ENCODE measurements around the gene MRPS10. TPM values are rescaled to one million over a fixed set of nuclear protein-coding genes. Genes with fewer than 3 reads are reported as not detected.

Gene MRPS10
- polyA plus RNA-seq, 3 donors, result 9.2 to 33.0 (median 31.4) TPM

- no peak for DNase-seq
- no peak overlapping the region for H2AFZ ChIP-seq (ENCODE audit: insufficient read depth, low read depth, low read length, poor library complexity, severe bottlenecking)
- no peak overlapping the region for H3K9ac ChIP-seq (ENCODE audit: insufficient read depth, low read length, poor library complexity, severe bottlenecking)
- peaks cover 75 to 97% of the 10 kb centered on the region in 2 donors for H3K36me3 ChIP-seq (replicated peaks in 1 of 2; ENCODE audit: control insufficient read depth in 1 of 2, insufficient read depth in 2 of 2, low read length in 2 of 2)
- no peak overlapping the region for H3K4me3 ChIP-seq (replicated peaks in 1 of 3; ENCODE audit: low read depth in 2 of 3, low read length in 3 of 3)
- H3K9me3 ChIP-seq (replicated peaks in 1 of 2; ENCODE audit: control insufficient read depth in 1 of 2, insufficient read depth in 1 of 2, low read length in 2 of 2), result no peaks in the 10 kb centered on the region
- H3K27ac ChIP-seq (ENCODE audit: low read depth in 1 of 2, low read length in 2 of 2), result peak overlapping the region in 1 of 2 donors; percentile 7
- no peaks in the 10 kb centered on the region for H4K20me1 ChIP-seq (ENCODE audit: insufficient read depth, low read length)
- no peak overlapping the region for H3K4me3 Mint-ChIP-seq
- H3K36me3 Mint-ChIP-seq, result peaks cover 70 to 93% of the 10 kb centered on the region in 2 donors
- peak overlapping the region in 2 of 7 donors; percentile 23 to 24 for H3K27ac Mint-ChIP-seq
- H3K27me3 Mint-ChIP-seq (ENCODE audit: low read depth in 3 of 3), result peaks cover 0 to 2% (median 0%) of the 10 kb centered on the region in 3 donors
- no peaks in the 10 kb centered on the region for H3K4me1 Mint-ChIP-seq
- H3K79me2 ChIP-seq (ENCODE audit: insufficient read depth, low read length), result no peaks in the 10 kb centered on the region
- H3K4me2 ChIP-seq (replicated peaks; ENCODE audit: extremely low read depth, low read length, poor library complexity, severe bottlenecking), result no peak overlapping the region
- H3K27me3 ChIP-seq (ENCODE audit: control insufficient read depth in 2 of 2, insufficient read depth in 2 of 2, low read length in 2 of 2), result no peaks in the 10 kb centered on the region
- TF ChIP-seq CTCF (IDR thresholded peaks at IDR 0.05), result no peak
- no peaks in the 10 kb centered on the region for H3K4me1 ChIP-seq (ENCODE audit: control insufficient read depth in 1 of 2, insufficient read depth in 2 of 2, low read length in 2 of 2)
- WGBS (ENCODE audit: insufficient coverage), result 100% methylated on average over 5 of the region's 5 CpGs
- intact Hi-C loops (cut with micrococcal nuclease), result no loop called here
- H3K9me3 Mint-ChIP-seq, result no peaks in the 10 kb centered on the region
Observed at GRCh38 chr6:42239333-42239732, 21.7 kb upstream of the MRPS10 start.

GRCh38 chr6:42237857-42238256 is 20.2 kb upstream of the MRPS10 start:
- no peaks in the 10 kb centered on the region for H3K4me1 ChIP-seq (ENCODE audit: control insufficient read depth in 1 of 2, insufficient read depth in 2 of 2, low read length in 2 of 2)
- H3K36me3 Mint-ChIP-seq, result peaks cover 68 to 90% of the 10 kb centered on the region in 2 donors
- no peaks in the 10 kb centered on the region for H4K20me1 ChIP-seq (ENCODE audit: insufficient read depth, low read length)
- intact Hi-C loops (cut with micrococcal nuclease), result no loop called here
- peaks cover 0 to 2% (median 0%) of the 10 kb centered on the region in 3 donors for H3K27me3 Mint-ChIP-seq (ENCODE audit: low read depth in 3 of 3)
- WGBS (ENCODE audit: insufficient coverage), result no CpG with 5 or more reads among the region's 1 CpG
- H3K4me2 ChIP-seq (replicated peaks; ENCODE audit: extremely low read depth, low read length, poor library complexity, severe bottlenecking), result no peak overlapping the region
- no peaks in the 10 kb centered on the region for H3K9me3 ChIP-seq (replicated peaks in 1 of 2; ENCODE audit: control insufficient read depth in 1 of 2, insufficient read depth in 1 of 2, low read length in 2 of 2)
- no peaks in the 10 kb centered on the region for H3K4me1 Mint-ChIP-seq
- no peak overlapping the region for H3K9ac ChIP-seq (ENCODE audit: insufficient read depth, low read length, poor library complexity, severe bottlenecking)
- H3K27me3 ChIP-seq (ENCODE audit: control insufficient read depth in 2 of 2, insufficient read depth in 2 of 2, low read length in 2 of 2), result no peaks in the 10 kb centered on the region
- no peak for TF ChIP-seq CTCF (IDR thresholded peaks at IDR 0.05)
- H3K27ac ChIP-seq (ENCODE audit: low read depth in 1 of 2, low read length in 2 of 2), result no peak overlapping the region
- no peak overlapping the region for H3K4me3 ChIP-seq (replicated peaks in 1 of 3; ENCODE audit: low read depth in 2 of 3, low read length in 3 of 3)
- peaks cover 70 to 98% of the 10 kb centered on the region in 2 donors for H3K36me3 ChIP-seq (replicated peaks in 1 of 2; ENCODE audit: control insufficient read depth in 1 of 2, insufficient read depth in 2 of 2, low read length in 2 of 2)
- no peak overlapping the region for H3K4me3 Mint-ChIP-seq
- no peak for DNase-seq
- no peaks in the 10 kb centered on the region for H3K9me3 Mint-ChIP-seq
- H3K27ac Mint-ChIP-seq, result no peak overlapping the region
- no peaks in the 10 kb centered on the region for H3K79me2 ChIP-seq (ENCODE audit: insufficient read depth, low read length)
- no peak overlapping the region for H2AFZ ChIP-seq (ENCODE audit: insufficient read depth, low read depth, low read length, poor library complexity, severe bottlenecking)
